Heart left ventricle (tissue), 13 donors: ENCODE data around the gene PHLDB3.

Experiments used
- CTCF ChIP-seq, 12 donors: fragments of 200-600 bp; sonication (generic) in 4 of 12; IDR thresholded peaks; one replicate each; pipeline versions ENCODE4 v1.5.0 to v1.8.0; 2018 to 2022; ENCODE audit warnings: antibody characterized with exemption in 12 of 12, mild to moderate bottlenecking in 5 of 12
- POLR2A ChIP-seq, 2 donors: fragments of 450-650 bp; IDR thresholded peaks; one replicate each; pipeline ENCODE4 v1.6.1; 2017; ENCODE audit warnings: antibody characterized with exemption in 2 of 2, mild to moderate bottlenecking in 2 of 2, moderate library complexity in 2 of 2
- donor health status: ischemic (EF 13 %, LVEDD 7.1; RV severe dilation, severe dysfunction).
- donor health status: DM: no; HTN: yes; CAD: no.
- donor health status: DM: no; HTN: no; CAD: no.
- donor health status: ischemic (EF 25% LVEDD 6.9; RV normal size, moderate dysfunction).
- donor health status: ischemic (EF 25% LVEDD 5.7; RV mildly dilated, moderate dysfunction).
- donor health status: ischemic (EF 35%, LVEDD 5.7; RV mildly dilated, moderate dysfunction).
- donor health status: nonischemic (EF 11% LVEDD 7.7; RV severe dilation, severe dysfunction).
- donor health status: DM: yes; HTN: yes; CAD: no.
- donor health status: PGD.
- donor health status: ischemic (EF 29% LVEDD 5.4; RV normal size, mild dysfunction).
- donor health status: nonischemic (EF 23%, LVEDD 6.1; RV moderate dilation, normal function).

- TF ChIP-seq CTCF (IDR thresholded peaks at IDR 0.05) (no peak), POLR2A (IDR thresholded peaks at IDR 0.05) (no peak)
Measured at GRCh38 chr19:43481701-43482100, 22.8 kb downstream of the PHLDB3 start.
